Measurements from ENCODE around the gene ARHGEF6.

GRCh38 chrX:136697156-136697555 lies 83.6 kb downstream of the ARHGEF6 start:
- no peak for TF ChIP-seq EZH2 (IDR thresholded peaks at IDR 0.05; ENCODE audit: insufficient read depth, low read length)
- TF ChIP-seq CTCF (IDR thresholded peaks at IDR 0.05; ENCODE audit: insufficient read depth, low read depth, low read length), result no peak

Data from astrocyte (in vitro differentiated cells and primary cell).